Globus pallidus (tissue), 1 donor: ENCODE data around the gene ARL6IP4.

Experiments
- DNase-seq: peaks from one replicate; pipeline ENCODE4 v3.0.0-alpha.2; 2015; ENCODE audit warnings: low spot score

Gene ARL6IP4

GRCh38 chr12:122990961-122991622, 10.6 kb downstream of the ARL6IP4 start:
- no peak for DNase-seq

- DNase-seq = no peak
These were observed 11.3 kb downstream of the ARL6IP4 start for GRCh38 chr12:122991623-122992275.

- no peak for DNase-seq
These were observed 11.9 kb downstream of the ARL6IP4 start for GRCh38 chr12:122992386-122992785.

DNA sequence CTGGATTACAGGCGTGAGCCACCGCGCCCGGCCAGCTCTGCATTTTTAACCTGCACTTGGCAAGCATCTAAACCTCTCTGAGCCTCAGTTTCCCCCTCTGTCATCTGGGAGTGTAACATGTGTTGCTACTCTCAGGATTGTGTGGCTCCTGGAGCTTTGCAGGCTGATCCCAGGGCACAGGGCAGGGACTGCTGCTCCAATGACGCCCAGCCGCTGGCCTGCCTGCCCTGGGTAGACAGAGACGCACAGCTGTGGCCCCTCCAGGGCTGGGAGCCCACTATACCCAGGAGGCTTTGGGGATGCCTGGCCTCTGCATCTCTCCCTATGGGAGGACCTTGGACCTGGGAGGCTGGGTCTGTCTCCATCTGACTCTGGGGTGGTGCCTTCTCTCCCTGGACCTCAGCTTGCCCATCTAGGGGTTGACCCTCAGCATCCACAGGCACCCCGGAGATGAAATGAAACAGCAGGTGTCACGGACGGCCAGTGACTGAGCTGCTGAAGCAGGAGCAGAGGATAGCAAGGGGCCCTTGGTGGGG, 13.7 kb downstream of the ARL6IP4 start:
- no peak for DNase-seq

DNA sequence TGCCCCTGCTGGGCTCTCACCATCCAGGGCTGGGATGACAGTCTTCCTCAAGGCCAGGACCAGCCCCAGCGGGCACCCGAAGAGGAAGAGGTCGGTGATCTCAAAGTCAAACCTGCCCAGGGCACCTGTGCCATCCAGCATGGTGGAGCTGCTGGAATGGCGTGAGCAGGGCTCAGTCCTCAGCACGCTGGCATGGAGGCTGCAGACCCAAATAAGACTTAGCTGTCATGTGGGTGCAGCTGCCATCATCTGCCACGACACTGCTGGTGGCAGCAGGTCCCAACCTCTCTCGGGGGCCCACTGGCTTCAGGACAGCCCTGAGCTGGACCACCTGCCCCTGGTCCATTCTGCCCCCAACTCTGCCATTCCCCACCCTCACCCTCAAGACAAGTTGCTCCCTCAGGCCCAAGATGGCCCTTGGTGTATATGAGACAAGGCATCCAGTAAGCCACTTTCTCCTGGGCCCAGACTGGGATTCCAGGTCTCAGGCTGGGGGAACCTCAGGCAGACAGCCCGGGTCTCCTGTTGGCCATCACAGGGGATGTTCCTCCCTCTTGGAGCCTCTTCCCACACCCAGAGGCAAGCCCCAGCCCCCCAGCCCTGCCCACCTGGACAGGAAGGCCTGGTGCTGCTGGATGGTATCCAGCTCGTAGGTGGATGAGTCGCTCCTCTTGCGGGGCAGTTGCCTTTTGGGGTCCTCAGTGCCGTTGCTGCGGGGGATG, 14.5 kb downstream of the ARL6IP4 start:
- DNase-seq = no peak

GRCh38 chr12:122995503-122996187, 15.2 kb downstream of the ARL6IP4 start:
- no peak for DNase-seq

GRCh38 chr12:122996188-122996601, 15.7 kb downstream of the ARL6IP4 start:
- no peak for DNase-seq

GRCh38 chr12:122996621-122997342, 16.3 kb downstream of the ARL6IP4 start:
- no peak for DNase-seq

GRCh38 chr12:122997343-122998250, 17.1 kb downstream of the ARL6IP4 start:
- no peak for DNase-seq

- DNase-seq = no peak
These were observed 17.8 kb downstream of the ARL6IP4 start for GRCh38 chr12:122998316-122998715.

- peak; percentile 36 for DNase-seq
These were observed 18.9 kb downstream of the ARL6IP4 start for GRCh38 chr12:122999196-122999946.

DNA sequence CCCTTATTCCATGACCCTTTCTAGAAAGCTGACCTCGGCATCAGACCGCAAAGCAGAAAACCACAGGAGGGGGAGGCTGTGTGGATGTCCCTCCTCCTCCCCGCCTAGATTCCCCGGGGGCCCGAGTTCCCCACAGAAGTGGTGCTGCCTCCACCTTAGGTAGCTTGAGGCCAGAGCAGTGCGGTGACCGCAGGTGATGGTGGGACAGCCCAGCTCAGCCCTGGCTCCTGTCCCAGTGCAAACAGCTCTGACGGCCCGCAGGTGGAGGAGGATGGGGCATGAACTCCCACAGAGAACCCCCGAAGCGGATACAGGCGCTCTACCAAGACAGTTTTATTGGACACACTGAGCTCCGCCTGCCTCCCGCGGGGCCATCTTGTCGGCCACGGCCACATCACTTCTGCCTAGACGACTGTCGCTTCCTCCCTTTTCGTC, 19.5 kb downstream of the ARL6IP4 start:
- no peak for DNase-seq

- no peak for DNase-seq
These were observed 20.1 kb downstream of the ARL6IP4 start for GRCh38 chr12:123000578-123000977.

- DNase-seq = no peak
These were observed 21.0 kb downstream of the ARL6IP4 start for GRCh38 chr12:123001464-123001863.

DNA sequence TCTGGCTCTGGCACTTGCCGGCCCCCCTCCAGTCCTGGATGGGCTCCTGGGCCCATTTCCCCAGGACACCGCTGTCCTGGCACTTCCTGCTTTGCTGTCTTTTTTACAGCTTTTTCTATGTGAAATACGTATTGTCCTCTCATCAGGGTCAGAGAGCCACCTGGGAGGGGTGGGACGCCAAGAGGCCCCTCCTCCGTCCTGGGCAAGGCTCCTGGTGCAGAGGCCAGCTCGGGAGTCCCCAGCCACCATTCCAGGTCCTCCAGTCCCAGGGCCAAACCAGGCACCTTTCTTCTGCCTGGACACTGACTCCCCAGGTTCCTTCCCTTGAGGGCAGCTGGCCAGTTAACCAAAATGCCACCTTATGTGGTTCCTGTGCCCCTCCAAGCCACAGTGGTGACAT, 22.8 kb downstream of the ARL6IP4 start:
- DNase-seq = no peak

DNA sequence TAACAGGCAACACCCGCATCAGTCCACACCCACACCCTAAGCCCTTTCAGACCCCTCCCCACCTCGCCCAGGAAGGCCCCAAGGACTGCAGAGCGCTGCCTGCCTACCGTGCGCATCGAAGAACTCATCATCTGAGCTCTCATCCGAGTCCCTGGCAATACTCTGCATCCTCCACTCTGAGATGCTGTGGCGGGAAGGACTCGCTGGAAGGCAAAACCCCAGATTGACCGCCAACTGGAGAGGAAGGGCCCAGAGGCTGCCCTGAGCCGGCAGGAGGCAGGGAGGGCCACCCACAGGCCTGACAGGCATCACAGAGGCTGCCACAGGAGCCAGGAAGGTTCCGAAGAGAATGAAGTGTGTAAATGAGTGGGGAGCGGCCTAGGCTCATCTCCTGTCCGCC, 23.8 kb downstream of the ARL6IP4 start:
- DNase-seq = no peak

GRCh38 chr12:123005081-123005626, 24.7 kb downstream of the ARL6IP4 start:
- no peak for DNase-seq

- DNase-seq = no peak
These were observed 26.5 kb downstream of the ARL6IP4 start for GRCh38 chr12:123006977-123007376.

DNA sequence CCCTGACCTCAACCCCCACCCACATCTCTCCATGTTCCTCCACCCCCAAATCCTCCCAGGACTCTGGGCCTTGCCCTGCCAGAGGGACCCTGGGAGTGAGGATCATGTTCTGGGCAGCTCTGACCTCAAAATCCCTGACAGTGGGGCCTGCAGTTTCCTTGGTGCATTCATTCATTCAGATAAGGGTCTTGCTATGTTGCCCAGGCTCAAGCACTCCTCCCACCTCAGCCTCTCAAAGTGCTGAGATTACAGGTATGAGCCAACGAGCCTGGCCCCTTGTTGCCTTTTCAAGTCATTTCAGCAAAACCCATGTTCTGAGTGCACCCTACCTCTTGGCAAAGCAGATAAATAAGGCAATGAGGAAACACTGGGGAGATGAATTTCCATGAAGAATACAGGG, 29.6 kb downstream of the ARL6IP4 start:
- no peak for DNase-seq
